ENCODE data around the gene IFRD2.

- TF ChIP-seq EZH2 (IDR thresholded peaks at IDR 0.05; ENCODE audit: insufficient read depth, poor library complexity, severe bottlenecking) (no peak), EZH2phosphoT487 (IDR thresholded peaks at IDR 0.05; ENCODE audit: insufficient read depth, low read depth) (no peak)
These were observed 41.0 kb downstream of the IFRD2 start for GRCh38 chr3:50251220-50251619.
